IPS-18c (cell line): Measurements from ENCODE around the gene IGFALS.

Experiments used
- H3K4me3 ChIP-seq: 2 replicates; pipeline ENCODE4 v1.7.0; 2013; ENCODE audit warnings: low read depth, mild to moderate bottlenecking, low read length, moderate library complexity; ENCODE audit not compliant: insufficient read depth
- H3K9me3 ChIP-seq: one replicate; pipeline ENCODE4 v1.6.1; 2013; ENCODE audit warnings: mild to moderate bottlenecking, low read length, moderate library complexity; ENCODE audit not compliant: control insufficient read depth, insufficient read depth

The IGFALS gene

DNA sequence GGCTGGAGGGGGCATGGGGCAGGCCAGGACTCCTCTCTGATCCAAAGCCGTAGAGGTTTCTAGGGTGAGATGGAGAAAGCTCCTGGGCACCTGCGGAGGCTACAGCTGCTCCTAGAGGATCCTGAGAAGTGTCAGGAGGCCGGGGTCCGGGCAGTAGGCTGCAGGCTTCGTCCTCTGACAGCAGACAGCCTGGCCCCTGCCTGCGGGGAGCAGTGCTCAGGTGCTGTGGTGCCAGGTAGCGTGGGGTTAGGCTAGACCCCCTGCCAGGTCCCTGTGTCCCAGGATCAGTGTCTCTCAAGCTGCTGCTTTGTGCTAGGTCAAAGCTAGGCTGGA is 19.1 kb downstream of the IGFALS start:
- Histone ChIP-seq H3K9me3 (no peaks in the 10 kb centered on the region), H3K4me3 (peak overlapping the region; percentile 98; the same call in 1 of the 2 replicates)

DNA sequence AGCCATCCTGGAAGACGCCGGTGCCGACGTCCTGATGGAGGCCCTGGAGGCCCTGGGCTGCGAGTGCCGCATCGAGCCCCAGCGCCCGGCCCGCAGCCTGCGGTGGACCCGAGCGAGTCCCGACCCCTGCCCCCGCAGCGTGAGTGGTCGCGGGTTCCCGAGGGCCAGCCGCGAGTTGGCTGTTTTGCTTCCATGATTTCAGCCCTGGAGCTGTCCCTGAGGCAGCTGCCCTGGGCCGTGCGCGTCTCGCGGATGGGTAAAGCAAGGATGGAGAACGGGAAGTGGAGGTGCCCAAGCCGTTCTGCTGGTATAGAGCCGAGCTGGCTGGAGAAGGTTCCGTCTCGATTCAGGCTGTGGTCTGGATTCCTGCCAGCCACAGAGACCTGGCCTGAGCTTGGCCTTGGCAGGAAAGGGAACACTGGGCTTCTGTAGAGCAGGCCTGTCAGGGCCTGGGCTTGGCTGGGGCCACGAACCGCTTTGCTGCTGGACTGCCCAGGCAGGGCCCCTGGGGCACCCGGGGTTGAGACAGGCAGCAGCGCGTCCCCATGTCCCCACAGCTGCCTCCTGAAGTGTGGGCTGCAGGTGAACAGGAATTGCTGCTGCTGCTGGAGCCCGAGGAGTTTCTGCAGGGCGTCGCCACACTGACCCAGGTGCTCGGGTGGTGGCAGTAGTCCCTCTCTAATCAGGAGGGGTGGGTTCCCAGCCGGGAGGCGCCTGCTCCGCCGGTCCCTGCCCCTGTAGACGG is 19.6 kb downstream of the IGFALS start:
- H3K4me3 ChIP-seq, result peak overlapping the region; percentile 98

DNA sequence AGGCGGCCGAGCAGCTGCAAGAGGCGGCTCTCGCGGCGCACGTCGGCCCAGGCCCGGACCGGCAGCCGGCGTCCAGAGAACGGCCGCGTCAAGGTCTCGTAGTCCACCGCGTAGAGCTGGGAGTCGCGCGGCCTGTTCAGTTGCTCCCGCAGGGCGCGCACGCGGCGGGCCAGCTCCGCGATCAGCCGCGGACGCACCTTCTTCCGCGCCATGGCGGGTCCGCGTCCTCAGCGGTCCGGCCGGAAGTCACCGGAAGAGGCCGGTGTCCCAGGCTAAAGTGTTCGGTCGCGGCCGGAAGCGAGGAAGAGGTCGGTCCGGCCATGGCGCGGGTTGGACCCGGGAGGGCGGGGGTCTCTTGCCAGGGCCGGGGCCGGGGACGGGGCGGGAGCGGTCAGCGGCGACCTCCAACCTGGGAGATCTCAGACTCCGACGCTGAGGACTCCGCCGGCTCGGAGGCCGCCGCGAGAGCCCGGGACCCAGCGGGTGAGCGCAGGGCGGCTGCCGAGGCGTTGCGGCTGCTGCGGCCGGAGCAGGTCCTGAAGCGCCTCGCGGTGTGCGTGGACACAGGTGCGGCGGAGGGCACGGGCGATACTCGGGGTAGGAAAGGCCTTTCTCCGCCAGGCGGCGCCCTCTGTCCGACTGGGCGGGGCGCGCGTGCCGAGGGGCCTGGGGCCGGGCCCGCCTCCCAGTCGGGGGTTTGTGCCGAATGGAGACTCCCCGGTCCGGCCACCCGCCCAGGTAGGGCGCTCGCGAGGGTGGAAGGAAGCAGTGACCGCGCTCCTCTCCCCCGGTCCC is 20.4 kb downstream of the IGFALS start, which contains the start of gene MRPS34:
TSS of gene MRPS34 (minus strand) at position 227 of the 795 bp plus-strand sequence. CDS start at position 212, 15 bp downstream.
- Histone ChIP-seq H3K4me3 (peak within 1 kb of the TSS; percentile 98), H3K9me3 (no peaks in the 10 kb centered on the region)

More for the DNA sequence above, 19.6 kb downstream of the IGFALS start:
- H3K9me3 ChIP-seq, result no peaks in the 10 kb centered on the region

- Histone ChIP-seq H3K4me3 (peak within 1 kb of the TSS; percentile 98), H3K9me3 (no peaks in the 10 kb centered on the region)
These were observed 21.1 kb downstream of the IGFALS start, which contains the start of gene EME2 for GRCh38 chr16:1772362-1772907. EME2 (plus strand) TSS chr16:1772810; CDS start chr16:1773228, 418 bp downstream.

DNA sequence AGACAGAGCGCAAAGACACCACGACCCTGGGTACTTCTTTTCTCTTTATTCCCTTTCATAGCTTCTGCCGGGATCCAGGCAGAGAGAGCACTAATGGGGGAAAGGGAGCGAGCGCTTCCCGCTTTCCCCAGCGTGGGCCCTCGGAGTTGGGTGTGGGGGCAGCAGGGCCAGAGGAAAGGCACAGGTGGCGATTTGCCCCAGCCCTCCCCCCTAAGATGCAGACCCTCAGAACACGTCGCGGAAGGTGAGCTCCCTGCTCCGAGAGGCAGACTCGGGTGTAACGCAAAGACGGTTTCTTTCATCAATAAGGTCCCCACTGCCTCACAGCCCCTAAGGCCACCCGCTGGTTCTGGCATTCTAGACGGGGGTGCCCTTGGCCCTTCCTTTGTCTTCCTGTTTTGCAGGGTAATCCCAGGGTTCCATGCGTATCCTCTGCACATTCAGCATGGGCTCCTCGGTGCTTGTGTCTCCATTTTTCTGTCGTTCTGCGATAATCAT is 21.6 kb downstream of the IGFALS start:
- Histone ChIP-seq H3K4me3 (peak overlapping the region; percentile 98), H3K9me3 (no peaks in the 10 kb centered on the region)

DNA sequence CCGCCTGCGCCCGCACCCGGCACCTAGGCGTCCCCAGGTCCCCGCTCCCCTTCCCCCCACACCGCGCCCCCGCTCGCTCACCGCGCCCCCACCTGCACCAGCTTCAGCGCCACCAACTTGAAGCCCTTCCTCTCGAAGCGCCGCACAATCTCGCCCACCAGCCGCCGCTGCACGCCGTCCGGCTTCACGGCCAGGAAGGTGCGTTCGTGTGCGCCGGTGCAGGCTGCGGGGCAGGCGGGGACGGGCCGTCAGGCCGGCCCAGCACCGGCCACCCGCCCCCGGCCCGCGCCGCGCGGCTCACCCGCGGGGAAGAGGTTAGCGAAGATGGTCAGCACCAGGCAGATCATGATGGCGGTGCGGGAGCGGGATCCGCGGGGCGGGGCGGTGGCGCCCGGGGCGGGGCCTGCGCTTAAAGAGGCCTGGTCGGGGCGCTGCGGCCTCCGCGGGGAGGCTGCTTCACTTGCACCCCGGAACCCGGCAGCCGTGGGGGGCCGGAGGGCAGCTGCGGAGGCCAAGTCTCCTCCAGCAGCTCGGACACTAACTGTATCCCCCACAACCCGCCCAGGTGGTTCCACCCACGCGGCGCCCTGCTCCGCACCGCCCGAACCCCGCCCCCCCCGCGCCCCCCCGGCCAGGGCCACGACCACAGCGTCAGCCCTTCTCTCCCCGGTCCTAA is 22.2 kb downstream of the IGFALS start, which contains the start of gene NME3:
TSS of gene NME3 (minus strand) at position 356 of the 676 bp plus-strand sequence. CDS start at position 347, 9 bp downstream.
- Histone ChIP-seq H3K9me3 (no peaks in the 10 kb centered on the region), H3K4me3 (peak within 1 kb of the TSS; percentile 98)

DNA sequence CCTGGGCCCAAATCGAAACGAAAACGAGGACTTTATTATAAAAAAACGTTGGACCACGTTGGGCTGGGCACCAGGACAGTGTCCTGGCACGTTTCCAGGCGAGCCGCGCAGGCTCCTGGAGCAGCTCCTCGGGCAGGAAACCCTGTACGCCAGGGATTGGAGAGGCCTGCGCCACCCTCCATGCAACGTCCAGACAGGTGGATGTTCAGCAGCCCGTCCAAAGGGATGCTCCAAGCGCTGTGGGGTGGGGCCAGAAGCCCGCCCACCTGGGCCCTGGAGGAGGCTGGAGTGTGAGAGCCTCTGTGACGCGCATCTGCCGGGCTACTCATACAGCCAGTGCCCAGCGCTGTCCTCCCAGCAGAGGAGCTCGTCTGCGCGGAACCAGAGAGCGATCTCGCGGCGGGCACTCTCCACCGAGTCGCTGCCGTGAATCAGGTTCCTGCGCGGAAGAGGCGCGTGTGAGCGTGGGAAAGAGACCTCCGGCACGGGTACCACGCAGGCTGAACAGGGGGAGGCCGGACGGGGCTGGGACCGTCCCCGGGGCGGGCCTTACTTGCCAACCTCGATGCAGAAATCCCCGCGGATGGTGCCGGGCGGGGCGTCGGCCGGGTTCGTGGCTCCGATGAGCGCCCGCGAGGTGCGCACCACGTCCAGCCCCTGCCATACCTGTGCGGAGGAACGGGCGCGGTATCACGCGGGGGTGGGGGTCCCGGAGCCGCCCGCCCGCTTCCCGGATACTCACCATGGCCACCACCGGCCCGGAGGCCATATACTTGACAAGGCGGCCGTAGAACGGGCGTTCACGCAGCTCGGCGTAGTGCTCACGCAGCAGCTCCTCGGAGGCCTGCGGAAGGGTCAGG is 22.9 kb downstream of the IGFALS start:
- H3K9me3 ChIP-seq, result no peaks in the 10 kb centered on the region
- H3K4me3 ChIP-seq, result peak overlapping the region; percentile 98

DNA sequence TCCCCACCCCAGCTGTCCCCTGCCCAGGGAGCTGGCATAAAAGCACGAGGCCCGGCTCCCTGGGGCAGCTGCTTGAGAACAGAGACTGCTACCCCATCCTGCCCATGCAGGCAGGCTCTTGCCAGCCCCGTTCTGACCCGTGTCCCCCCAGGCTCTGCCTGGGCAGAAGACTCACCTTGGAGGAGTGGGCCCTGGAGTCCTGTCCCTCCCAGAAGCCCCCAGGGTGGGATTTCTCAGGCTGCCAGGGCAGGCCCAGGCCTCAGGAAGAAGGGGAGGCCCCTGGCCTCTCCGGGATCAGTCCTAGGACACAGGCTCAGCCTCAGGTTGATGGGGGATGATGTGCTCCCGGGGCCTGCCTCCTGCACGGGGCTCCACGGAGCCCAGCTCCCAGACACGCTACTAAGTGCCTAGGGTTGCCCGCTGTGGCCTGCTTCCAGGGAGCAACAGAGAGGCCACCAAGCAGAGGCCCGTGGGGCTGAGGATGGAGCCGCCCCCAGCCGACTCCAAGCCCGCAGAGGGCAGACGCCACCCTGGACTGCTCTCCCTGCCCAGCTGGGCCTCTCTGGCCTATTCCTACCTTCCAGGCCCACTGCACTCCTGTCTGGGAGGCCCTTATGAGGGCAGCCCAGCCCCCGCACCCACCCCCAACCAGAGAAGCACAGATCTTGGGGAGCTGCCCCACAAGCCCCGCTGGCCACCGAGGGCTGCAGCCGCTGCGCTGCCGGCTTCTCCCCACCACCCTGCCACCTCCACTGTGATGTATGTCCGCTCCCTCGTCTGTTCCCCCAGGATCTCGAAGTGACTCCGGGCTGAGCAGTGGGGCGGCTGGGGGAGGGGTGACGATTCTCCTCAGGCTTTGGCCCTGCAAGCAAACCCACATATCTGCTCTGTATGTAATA is 23.9 kb downstream of the IGFALS start:
- H3K9me3 ChIP-seq, result no peaks in the 10 kb centered on the region
- H3K4me3 ChIP-seq, result peak overlapping the region; percentile 98

GRCh38 chr16:1768767-1769401 is 24.6 kb downstream of the IGFALS start:
- peaks cover 2% of the 10 kb centered on the region for H3K9me3 ChIP-seq
- no peak overlapping the region for H3K4me3 ChIP-seq

DNA sequence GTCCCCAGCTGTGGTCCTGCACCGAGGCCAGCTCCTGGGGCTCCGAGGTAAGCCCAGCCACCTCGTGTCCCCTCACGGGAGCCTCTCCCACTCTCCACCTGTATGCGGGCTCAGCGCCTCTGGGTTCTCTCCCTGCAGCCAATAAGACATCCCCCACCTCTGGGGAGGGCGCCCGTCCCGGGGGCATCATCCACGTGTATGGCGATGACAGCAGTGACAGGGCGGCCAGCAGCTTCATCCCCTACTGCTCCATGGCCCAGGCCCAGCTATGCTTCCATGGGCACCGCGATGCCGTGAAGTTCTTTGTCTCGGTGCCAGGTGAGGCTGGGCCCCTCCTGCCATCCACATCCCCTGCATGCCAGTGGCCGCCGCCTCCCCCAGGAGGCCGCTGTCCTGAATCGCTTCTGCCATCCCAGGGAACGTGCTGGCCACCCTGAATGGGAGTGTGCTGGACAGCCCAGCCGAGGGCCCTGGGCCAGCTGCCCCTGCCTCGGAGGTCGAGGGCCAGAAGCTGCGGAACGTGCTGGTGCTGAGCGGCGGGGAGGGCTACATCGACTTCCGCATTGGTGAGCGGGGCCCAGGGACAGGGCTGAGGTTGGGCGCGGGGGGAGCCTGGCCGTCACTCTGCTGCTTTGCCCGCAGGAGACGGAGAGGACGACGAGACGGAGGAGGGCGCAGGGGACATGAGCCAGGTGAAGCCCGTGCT is 25.3 kb downstream of the IGFALS start:
- Histone ChIP-seq H3K9me3 (peaks cover 2% of the 10 kb centered on the region), H3K4me3 (no peak overlapping the region)

DNA sequence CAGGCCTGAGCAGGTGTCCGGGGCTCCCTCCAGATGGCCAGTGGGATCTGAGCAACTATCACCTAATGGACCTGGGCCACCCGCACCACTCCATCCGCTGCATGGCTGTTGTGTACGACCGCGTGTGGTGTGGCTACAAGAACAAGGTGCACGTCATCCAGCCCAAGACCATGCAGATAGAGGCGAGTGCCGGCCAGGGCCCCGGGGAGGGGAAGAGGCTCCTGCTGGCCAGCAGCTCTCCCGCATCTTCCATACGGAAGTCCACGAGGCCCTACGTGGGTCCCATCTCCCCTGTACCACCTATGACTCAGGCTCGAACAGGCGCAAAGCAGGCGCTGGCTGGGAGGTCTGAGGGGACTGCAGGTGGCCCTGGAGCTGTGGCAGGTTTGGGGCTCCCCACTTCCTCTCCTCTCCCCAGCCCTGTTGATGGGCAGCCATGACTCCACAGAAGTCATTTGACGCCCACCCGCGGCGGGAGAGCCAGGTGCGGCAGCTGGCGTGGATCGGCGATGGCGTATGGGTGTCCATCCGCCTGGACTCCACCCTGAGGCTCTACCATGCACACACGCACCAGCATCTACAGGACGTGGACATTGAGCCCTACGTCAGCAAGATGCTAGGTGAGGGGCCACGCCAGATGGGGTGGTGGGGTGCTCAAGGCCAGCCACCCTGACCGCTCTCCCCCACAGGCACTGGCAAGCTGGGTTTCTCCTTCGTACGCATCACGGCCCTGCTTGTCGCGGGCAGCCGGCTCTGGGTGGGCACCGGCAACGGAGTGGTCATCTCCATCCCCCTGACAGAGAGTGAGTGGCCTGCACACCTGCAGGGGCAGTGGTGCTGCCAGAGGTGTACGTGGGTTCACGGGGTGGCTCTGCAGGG is 26.1 kb downstream of the IGFALS start:
- Histone ChIP-seq H3K9me3 (peaks cover 2% of the 10 kb centered on the region), H3K4me3 (no peak overlapping the region)

DNA sequence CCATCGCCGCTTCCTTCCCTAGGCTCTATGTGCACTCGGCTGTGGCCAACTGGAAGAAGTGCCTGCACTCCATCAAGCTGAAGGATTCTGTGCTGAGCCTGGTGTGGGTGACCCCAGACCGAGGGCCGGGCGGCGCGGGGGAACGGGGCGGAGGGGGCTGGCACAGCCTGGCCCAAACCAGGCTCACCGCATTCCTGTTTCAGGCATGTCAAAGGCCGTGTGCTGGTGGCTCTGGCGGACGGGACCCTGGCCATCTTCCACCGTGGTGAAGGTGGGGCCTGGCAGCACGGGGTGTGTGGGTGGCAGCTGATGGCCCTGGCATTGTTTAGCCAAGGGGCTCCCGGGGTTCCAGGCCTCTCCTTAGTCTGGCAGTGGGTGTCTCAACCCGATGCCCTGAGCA is 26.8 kb downstream of the IGFALS start:
- Histone ChIP-seq H3K4me3 (no peak overlapping the region), H3K9me3 (peaks cover 2% of the 10 kb centered on the region)

GRCh38 chr16:1766231-1766630 is 27.3 kb downstream of the IGFALS start:
- H3K4me3 ChIP-seq, result no peak overlapping the region
- H3K9me3 ChIP-seq, result peaks cover 2% of the 10 kb centered on the region

GRCh38 chr16:1765826-1766225 is 27.7 kb downstream of the IGFALS start:
- Histone ChIP-seq H3K9me3 (peaks cover 2% of the 10 kb centered on the region), H3K4me3 (no peak overlapping the region)
